ENCODE measurements around the gene CPB2.

The CPB2 gene, protein sequence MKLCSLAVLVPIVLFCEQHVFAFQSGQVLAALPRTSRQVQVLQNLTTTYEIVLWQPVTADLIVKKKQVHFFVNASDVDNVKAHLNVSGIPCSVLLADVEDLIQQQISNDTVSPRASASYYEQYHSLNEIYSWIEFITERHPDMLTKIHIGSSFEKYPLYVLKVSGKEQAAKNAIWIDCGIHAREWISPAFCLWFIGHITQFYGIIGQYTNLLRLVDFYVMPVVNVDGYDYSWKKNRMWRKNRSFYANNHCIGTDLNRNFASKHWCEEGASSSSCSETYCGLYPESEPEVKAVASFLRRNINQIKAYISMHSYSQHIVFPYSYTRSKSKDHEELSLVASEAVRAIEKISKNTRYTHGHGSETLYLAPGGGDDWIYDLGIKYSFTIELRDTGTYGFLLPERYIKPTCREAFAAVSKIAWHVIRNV

DNA sequence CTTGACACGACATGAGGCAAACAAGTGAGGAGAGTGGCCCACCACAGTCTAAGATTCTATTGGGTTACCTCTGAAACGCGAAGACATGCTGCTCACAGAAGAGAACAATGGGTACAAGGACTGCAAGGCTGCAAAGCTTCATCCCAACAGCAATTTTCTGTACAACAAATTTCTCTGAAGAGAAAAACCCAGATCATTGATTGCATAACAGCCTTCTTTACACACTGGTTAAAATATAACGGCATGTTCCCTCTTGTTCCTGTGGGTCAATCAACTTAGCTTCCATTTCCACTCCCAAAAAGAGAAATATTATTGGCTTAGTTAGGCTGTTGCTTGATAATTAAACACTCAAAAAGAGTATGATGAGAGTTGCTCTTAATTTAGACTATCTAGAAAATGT, at the start of gene CPB2:
Gene CPB2, minus strand, starts transcription at position 166 of the 400 bp plus-strand sequence. Its CDS starts 24 bp downstream, at position 142.
- DNase-seq (ENCODE audit: low read depth in 2 of 3, low spot score in 1 of 3) = no peak

DNA sequence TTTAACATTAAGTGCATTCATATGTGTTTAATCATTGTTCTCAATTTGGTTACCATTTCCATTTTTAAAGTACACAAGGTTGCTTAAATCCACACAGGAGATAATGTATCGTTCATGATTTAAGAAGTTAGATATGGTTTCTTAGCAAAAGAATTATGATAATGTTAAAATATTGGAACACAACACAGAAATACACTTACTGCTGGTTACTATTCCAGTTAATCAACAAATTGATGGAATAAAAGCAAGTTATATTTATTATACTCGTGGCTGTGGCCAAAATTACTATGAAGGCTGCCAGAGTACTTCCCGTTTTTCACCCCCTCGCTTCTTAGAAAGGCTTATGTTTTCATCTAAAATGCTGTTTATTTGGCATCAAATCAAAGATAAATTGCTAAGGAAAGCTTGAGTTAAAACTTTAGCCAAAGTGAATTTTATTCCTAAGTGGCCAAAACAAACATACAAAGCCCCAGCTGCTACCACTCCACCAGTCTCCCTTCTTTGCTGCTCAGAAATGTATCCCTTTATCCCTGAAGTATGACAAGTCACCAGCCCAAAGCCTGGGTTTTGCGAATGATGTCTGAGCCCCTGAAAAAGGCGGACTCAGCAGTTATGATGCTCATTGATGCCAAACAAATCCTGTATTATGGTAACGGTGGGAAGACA, 49.4 kb upstream of the CPB2 start:
- no peak for DNase-seq (ENCODE audit: low read depth in 2 of 3, low spot score in 1 of 3)

DNA sequence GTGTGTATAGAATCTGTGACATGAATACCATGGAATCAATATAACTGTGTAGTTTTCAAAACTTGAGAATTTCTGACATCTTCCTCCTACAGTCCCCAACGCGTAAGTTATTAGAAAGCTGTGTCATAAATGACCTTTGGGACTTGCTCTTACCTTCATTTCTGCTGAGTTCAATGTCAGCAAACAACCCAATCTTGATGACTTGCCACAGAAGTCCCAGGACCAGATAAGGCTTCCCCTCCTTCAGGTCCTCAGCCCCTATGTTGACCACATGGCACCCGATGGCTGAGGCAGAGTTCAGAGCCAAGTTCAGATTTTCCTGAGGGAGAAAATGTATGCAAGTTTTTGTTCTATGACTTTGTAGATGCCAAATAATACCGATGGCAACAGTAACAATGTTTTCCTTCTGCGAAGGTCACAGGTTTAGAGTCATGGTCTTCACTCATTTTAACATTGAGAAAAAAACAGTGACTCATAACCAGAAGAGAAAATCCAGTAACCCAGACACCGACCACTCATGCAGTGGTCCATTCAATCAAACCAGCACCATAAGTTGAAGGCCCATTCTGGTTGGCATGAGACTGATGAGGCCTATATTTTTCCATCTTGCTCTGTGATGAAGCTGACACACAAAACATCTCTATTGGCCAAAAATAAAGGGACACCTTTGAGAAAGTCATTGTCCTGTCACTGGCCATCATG, 47.9 kb upstream of the CPB2 start:
- DNase-seq (ENCODE audit: low read depth in 2 of 3, low spot score in 1 of 3) = no peak

DNA sequence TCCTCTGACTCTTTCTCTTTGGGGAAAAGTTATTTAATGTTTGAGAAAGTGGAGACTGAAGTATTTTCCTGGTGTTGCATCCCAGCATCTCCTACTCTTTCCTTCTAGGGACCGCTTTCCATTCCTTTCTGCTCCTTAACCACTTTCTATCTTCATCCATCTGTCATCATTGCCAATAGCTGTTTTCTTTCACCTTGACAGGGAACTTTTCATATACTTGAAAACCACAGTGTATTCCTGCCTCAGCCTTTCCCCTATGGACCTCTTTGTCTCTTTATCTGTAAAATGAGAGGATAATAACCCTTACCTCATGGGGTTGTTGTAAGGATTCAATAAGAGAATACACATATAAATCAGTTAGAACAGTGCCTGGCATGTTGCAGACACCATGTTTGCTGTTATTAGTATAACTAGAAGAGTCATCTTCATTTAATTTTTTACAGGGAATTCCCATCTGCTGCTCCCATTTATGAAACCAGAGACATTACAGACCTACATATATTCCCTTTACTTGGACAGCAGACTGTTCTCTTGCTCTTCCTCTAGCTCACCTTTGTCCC, 45.4 kb upstream of the CPB2 start:
- no peak for DNase-seq (ENCODE audit: low read depth in 2 of 3, low spot score in 1 of 3)

DNA sequence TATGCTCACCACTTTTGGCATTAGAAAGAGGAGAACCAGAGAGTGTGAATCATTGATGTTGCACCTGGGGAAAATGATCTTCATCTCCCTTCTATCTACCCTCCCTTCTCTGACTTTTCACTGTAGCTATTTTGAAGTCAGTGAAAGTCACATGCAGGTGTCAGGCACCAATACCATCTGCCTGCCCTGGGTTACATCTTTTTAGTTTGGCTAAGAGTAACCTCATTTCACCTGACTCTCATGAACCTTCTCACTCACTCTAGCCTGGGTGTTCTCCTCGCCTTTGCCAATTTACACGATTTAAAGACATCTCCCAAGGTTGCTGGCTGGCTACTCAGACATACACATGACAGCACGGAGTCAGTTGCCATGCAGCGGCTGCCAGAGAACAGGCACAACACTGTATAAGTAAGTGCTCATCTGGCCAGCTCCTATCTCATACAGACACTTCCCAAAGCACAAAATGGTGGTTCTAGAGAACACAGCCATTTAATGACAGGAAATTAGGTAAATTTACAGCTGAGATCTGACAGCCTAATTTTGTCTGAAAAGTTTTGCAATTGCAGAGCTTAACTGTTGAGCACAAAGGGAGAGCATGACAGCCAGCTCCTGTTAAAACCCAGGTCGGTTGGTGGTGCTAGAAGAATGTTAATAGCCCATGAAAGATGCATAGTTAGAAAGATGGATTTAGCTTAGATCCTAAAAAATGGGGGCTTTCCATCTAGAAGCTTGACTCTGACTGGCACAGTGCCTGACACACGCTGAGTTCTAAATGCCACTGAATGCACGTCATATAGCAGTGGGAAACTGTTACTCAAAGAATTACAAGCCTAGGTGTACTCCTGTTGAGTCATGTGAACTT, 44.7 kb upstream of the CPB2 start:
- no peak for DNase-seq (ENCODE audit: low read depth in 2 of 3, low spot score in 1 of 3)

DNA sequence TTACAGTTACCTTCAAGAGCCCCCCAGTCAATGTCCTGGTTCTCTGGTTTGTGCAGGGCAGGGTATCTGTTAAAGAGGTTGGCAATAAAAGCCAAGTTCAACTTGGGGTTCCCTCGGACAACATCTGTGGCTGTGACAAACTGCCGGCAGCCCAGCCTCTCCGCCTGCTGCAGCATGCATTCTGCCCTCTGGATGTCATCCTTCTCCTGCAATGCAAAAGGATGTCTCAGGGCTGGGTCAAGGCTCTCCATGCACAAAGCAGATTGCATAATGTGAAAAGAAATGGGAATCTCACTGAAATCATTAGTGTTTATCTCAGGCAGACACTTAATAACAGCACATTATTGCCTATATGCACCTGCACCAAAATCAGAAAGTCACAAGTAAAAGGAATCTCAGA, 42.1 kb upstream of the CPB2 start:
- no peak for DNase-seq (ENCODE audit: low read depth in 2 of 3, low spot score in 1 of 3)

DNA sequence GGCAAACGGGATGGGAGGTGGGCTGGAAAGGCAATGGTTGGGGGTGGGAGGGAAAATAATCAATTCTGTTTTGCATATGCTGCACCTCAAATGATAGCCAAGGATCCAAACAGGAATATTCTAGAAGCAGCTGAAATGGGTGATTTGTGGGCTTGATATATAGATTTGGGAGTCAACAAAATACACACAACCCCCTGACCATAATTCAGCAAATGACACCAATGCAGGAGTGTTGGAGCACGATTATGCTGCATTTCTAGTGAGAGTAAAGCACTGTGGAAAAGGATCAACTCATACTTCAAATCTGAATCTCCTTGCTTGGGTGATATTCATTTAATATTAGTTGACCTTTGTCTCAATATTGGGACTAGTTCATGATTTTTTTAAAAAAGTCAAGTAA, 41.1 kb upstream of the CPB2 start:
- DNase-seq (ENCODE audit: low read depth in 2 of 3, low spot score in 1 of 3) = no peak

DNA sequence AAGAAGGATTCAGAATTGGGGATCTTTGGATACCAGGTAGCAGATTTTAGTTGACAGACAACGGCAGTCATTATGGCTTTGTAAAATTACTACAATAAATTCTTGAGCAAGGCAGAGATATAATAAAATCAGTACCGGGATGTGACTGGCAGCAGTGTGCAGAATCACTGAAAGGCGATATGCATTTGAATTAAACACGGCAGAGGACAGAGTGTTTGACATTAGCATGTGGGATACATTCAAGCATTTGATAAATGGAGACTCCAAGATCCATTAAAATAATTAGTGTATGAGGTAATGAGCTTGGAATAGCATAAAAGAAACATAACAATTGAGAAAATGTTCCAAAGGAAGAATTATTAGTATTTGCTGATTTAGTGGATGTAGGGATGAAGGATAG, 40.3 kb upstream of the CPB2 start:
- DNase-seq (ENCODE audit: low read depth in 2 of 3, low spot score in 1 of 3) = no peak

DNA sequence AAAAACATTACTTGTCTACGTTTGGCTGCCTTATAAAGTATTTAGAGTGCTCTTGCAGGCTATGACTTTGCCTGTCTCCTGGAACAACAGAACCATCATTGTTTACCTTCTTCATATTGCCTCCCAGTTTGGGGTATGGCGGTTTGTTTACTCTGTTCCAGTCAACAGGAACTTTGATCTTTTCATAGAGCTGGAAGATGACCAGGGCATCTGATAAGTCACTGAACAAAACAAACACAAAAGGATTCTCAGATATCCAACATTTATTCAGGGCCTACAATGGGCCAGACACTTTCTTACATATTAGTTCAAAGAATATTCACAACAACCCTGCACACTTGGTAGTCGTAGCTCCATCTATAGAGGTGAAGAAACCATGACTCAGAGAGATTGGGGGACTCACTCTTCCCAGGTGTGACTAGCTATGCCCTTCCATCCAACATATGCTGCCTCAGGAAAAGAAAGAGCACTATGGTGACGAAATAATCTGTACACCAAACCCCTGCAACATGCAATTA, 38.4 kb upstream of the CPB2 start:
- no peak for DNase-seq (ENCODE audit: low read depth in 2 of 3, low spot score in 1 of 3)

DNA sequence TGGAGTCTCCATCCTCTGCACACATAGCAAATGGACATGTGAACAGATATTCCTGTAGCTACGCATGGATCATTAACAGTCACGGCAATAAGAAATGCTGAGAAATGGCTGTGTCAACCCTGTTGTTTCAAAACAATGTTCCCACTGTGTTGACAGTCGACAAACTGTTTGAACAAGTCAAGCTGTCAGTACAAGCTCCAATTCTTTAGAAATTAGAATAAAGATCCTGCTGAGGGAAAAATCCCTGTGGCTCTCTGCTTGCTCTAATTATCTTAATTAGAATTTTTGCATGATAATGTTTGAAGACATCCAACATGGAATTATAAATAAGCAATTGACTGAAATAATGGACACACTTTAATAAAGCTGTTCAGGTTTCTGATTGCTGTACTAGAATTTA, 37.9 kb upstream of the CPB2 start:
- no peak for DNase-seq (ENCODE audit: low read depth in 2 of 3, low spot score in 1 of 3)

DNA sequence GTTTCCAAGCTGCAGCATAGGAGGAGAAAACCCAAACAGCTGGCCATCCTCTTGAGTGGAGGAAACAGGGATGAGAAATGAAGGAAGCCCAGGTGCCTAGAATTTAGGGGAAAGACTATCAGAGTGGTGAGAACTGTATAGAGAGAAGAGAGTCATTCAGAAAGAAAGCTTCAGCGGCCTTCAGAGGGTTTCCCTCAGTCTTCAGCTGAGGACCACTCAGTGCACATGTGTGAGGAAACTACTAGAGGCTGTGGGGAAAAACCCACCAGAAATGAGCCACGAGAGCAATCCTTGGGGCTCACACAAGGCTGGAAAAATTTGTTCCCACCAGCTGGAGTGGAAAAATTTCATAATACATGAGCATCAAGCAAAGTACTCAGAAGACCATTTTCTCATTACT, 35.2 kb upstream of the CPB2 start:
- no peak for DNase-seq (ENCODE audit: low read depth in 2 of 3, low spot score in 1 of 3)

DNA sequence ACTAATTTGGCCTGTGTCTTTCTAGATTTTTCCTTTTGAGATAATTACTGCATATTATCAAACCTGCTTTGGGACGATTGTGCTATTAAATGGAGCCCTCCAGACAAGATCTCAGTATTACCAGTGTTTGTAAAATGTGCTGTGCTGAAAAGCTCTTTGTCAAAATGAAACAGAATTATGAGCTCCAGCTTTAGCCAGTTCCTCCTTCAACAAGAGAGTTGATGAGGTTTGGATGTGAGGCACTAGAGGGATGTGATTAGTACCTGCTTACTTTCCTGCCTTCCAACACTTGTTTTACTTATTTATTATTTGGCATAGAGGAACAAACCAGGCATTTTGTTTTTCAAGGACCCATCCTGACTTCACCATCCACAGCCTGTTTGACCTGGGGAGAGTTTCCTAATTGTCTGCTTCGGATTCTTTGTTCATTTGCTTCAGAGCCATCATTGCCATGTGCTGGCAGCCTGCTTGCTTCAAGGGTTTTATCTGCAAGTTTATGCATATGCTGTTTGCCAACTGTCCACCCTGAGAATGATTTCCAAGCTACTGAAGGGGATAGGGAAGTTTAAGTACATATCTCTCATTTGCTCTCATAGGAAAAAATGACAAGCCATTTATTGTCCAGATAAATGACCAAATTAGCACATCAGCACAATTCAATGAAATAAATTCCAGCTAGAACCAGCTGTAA, 32.9 kb upstream of the CPB2 start:
- DNase-seq (ENCODE audit: low read depth in 2 of 3, low spot score in 1 of 3) = no peak

DNA sequence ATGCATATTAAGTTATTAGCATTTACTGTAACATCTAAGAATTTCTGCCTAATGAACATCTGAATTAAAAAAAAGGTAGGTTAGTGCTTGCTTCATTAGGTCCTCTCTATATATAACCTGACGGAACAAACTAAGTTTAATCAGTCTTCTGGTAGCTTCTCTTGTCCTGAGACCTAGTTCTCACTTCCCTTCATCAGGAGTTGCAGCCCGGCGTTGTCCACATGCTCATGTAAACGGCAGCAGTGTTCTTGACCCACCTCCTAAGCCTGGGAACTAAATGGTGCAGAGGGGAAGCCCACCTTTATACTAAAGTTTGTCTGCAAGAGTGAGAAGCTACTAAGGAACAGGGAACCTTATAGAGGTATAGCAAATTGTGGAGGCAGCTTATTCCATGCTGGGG, 31.9 kb upstream of the CPB2 start:
- DNase-seq (ENCODE audit: low read depth in 2 of 3, low spot score in 1 of 3) = no peak

DNA sequence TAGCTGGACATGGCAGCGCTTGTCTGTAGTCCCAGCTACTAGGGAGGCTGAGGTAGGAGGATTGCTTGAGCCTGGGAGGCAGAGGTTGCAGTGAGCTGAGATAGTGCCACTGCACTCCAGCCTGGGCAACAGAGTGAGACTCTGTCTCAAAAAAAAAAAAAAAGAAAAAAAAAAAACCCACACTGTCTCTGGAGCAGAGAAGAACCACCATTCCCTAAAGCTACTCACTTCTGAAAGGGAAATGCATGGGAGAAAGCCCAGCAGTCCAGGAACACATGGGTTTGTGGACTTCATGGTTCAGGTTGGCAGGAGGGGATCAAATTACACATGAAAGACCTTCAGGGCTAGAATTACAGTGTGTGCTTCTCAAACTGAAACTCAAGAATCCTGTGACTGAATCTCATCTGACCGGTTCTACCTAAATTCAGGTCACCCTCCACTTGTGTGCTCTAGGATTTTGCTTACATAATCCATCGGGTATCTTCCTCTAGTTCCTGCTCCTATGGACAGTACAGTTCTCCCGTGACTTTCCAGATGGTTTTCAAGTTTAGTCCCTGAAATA, 30.2 kb upstream of the CPB2 start:
- no peak for DNase-seq (ENCODE audit: low read depth in 2 of 3, low spot score in 1 of 3)

DNA sequence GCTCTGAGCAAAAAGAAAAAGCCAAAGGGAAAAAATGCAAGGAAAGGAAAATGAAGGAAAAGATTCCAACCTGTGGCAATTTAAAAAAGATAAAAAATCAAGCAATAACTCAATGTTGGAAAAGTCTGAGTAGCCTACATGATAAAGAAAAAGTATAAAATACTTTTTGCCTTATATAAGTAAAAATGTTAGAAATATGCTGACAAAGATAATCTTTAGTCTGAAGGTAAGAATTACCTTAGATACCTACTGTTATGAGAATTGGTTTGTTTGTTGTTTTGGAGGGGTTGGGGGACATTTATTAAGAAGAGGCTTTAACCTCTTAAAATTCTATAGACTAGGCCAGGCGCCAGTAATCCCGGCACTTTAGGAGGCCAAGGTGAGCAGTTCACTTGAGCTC, 29.7 kb upstream of the CPB2 start:
- no peak for DNase-seq (ENCODE audit: low read depth in 2 of 3, low spot score in 1 of 3)

DNA sequence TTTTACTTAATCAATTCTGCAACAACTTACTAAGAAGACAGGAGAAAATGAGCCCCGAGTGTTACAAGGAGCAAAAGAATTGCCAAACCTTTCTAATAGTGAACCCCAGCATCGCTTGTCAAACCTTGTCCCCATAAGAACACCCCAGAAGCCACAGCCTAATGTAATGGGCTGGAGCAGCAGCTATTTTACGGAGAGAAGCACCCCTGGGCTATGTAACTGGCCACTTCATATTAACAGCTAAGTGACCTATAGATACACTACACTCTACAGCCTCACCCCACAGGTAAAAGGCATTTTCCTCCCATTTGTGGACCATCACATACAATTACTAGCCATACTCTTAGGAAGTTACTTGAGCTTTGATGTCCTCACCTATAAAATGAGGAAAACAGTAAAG, 27.3 kb upstream of the CPB2 start:
- DNase-seq (ENCODE audit: low read depth in 2 of 3, low spot score in 1 of 3) = no peak

DNA sequence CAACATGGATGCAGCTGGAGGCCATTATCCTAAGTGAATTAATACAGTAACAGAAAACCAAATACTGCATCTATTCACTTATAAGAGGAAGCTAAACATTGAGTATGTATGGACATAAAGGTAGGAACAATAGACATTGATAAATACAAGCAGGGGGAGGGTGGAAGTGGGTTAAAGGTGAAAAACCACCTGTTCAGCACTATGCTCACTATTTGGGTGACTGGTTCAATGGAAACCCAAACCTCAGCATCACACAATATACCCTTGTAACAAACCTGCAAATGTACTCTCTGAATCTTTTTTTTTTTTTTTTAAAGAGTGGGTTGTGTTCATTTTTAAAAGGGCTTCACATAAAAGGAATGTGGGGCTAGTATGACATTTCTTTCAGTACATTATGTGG, 26.9 kb upstream of the CPB2 start:
- DNase-seq (ENCODE audit: low read depth in 2 of 3, low spot score in 1 of 3) = no peak

DNA sequence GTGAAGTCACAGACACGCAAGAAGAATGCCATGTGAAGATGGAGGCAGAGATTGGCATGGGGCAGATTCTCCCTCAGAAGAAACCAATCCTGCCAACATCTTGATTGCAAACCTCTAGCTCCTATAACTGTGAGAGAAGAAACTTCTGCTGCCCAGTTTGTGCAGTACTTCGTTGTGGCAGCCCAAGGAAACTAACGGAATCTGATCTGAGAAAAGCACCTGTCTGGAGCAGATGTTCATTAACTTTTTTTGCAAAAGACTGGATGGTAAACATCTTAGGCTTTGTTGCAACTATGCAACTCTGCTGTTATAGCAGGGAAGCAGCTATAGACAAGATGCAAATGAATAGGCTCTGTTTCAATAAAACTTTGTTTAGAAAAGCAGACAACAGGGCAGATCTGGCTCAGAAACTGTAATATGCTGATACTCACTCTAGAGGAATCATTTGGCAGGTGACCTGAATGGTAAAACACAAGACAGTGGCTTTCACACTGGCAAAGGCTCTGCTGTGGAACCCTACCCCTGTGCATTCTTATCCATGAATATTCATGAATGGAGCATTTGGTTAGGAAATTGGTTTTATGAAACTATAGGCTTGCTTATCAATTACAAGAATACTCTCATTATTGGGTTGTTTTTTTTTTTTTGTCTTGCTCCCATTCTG, 25.3 kb upstream of the CPB2 start:
- no peak for DNase-seq (ENCODE audit: low read depth in 2 of 3, low spot score in 1 of 3)

DNA sequence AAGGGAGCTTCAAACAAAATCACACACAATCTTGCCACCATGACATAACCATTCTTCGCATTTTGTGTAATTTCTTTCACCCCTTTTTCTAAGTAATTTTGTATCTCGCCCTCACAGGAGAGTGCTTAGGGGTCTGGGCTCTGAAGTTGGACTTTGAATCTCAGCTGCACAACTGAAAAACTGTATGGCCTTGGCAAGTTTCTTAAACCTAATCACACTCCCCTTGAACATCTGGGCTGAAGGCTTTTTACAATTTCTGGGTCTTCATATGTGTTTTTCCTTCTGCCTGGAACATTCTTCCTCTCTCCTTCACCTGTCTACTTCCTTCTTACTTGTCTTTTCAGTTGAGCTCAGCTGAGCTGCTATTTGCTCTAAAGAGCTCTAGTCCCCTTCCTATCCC, 24.3 kb upstream of the CPB2 start:
- DNase-seq (ENCODE audit: low read depth in 2 of 3, low spot score in 1 of 3) = no peak
